SU-DHL-6 (cell line): ENCODE data around the gene UBR3.

Experiments used
- H2AFZ ChIP-seq: fragments of 200-600 bp; sonication (generic); 2 replicates; pipeline ENCODE4 v1.6.1; 2014; ENCODE audit warnings: low read depth, mild to moderate bottlenecking, moderate library complexity, mixed read lengths, antibody characterized with exemption, low read length; ENCODE audit not compliant: severe bottlenecking
- H3F3A ChIP-seq: fragments of 200-600 bp; shearing (Covaris generic); 2 replicates; pipeline ENCODE4 v1.6.0; 2016; ENCODE audit warnings: antibody characterized with exemption, mild to moderate bottlenecking; ENCODE audit not compliant: insufficient read depth
- H3K27ac ChIP-seq: fragments of 200-600 bp; sonication (generic); 2 replicates; pipeline ENCODE4 v1.5.1; 2016; ENCODE audit warnings: low read depth, mild to moderate bottlenecking, low read length, moderate library complexity, mixed read lengths
- H3K27me3 ChIP-seq: fragments of 200-600 bp; sonication (generic), shearing (Covaris generic); 2 replicates; pipeline ENCODE4 v1.6.0; 2014; ENCODE audit warnings: mild to moderate bottlenecking, low read length
- H3K36me3 ChIP-seq: fragments of 200-600 bp; sonication (generic); 2 replicates; pipeline ENCODE4 v1.6.1; 2014; ENCODE audit warnings: mild to moderate bottlenecking, low read length, mixed read lengths
- H3K4me2 ChIP-seq: fragments of 300-600, 200-600 bp; shearing (Covaris generic), sonication (generic); 2 replicates; pipeline ENCODE4 v1.6.0; 2014; ENCODE audit warnings: low read length, low read depth, mild to moderate bottlenecking; ENCODE audit not compliant: poor library complexity, severe bottlenecking
- H3K4me3 ChIP-seq: fragments of 200-600 bp; sonication (generic); 2 replicates; pipeline ENCODE4 v1.5.1; 2014; ENCODE audit warnings: antibody characterized with exemption, low read length, mild to moderate bottlenecking, mixed read lengths; ENCODE audit not compliant: insufficient read depth, poor library complexity, severe bottlenecking
- H3K79me2 ChIP-seq: fragments of 200-600 bp; sonication (generic); 2 replicates; pipeline ENCODE4 v1.6.1; 2014; ENCODE audit warnings: mild to moderate bottlenecking, low read length, moderate library complexity; ENCODE audit not compliant: insufficient read depth
- H3K9ac ChIP-seq: fragments of 200-600 bp; sonication (generic); 2 replicates; pipeline ENCODE4 v1.7.0; 2014; ENCODE audit warnings: mild to moderate bottlenecking, low read length
- H3K9me2 ChIP-seq: fragments of 200-600 bp; sonication (generic); replicated peaks from 2 replicates; pipeline ENCODE4 v1.6.1; 2014; ENCODE audit warnings: low read length; ENCODE audit not compliant: insufficient read depth
- H3K9me3 ChIP-seq: fragments of 200-600 bp; sonication (generic); 2 replicates; pipeline ENCODE4 v1.6.1; 2014; ENCODE audit warnings: low read length, mixed read lengths; ENCODE audit not compliant: insufficient read depth
- H4K20me1 ChIP-seq: fragments of 200-600 bp; sonication (generic); 2 replicates; pipeline ENCODE4 v1.6.1; 2014; ENCODE audit warnings: low read depth, mild to moderate bottlenecking, antibody characterized with exemption, low read length, moderate library complexity, mixed read lengths
- EZH2phosphoT487 ChIP-seq: fragments of 200-600 bp; sonication (generic), shearing (Covaris generic); conservative IDR thresholded peaks from 2 replicates; pipeline ENCODE4 v1.6.1; 2018; ENCODE audit warnings: mild to moderate bottlenecking, antibody characterized with exemption, low read length, moderate library complexity, mixed read lengths
- TF ChIP-seq, protein P1 (sequence below): fragments of 200-600 bp; sonication (generic); IDR thresholded peaks from one replicate; pipeline ENCODE4 v1.5.1; 2017; ENCODE audit warnings: antibody characterized with exemption, mild to moderate bottlenecking, low read length, moderate library complexity; ENCODE audit not compliant: insufficient read depth, poor library complexity, severe bottlenecking

UBR3 gene

DNA sequence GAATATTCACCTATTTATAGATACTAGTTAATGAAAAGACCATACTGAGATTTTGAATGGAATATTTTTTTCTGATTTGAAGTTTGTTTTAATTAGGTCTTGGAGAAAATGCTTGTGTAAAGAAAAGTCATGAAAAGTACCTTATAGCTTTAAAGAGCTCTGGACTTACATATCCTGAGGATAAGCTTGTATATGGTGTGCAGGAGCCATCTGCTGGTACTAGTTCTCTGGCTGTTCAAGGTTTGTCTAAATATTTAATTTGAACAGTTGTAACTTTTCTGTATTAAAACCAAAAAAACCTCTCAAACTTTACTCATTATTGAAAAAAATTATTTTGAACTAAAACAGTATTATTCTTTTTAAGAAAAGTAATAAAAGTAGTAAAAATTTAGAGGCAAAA is 50.1 kb downstream of the UBR3 start:
- Histone ChIP-seq H3F3A (peaks cover 20% of the 10 kb centered on the region; the same call in 1 of the 2 replicates), H3K27ac (no peak overlapping the region), H3K79me2 (no peaks in the 10 kb centered on the region), H3K27me3 (no peaks in the 10 kb centered on the region), H3K36me3 (no peaks in the 10 kb centered on the region), H3K4me3 (no peak overlapping the region), H3K9me3 (no peaks in the 10 kb centered on the region), H3K9me2 (no peaks in the 10 kb centered on the region), H4K20me1 (no peaks in the 10 kb centered on the region), H2AFZ (no peak overlapping the region), H3K4me2 (no peak overlapping the region), H3K9ac (no peak overlapping the region)
- no peak for TF ChIP-seq EZH2phosphoT487
- TF ChIP-seq, protein P1, sequence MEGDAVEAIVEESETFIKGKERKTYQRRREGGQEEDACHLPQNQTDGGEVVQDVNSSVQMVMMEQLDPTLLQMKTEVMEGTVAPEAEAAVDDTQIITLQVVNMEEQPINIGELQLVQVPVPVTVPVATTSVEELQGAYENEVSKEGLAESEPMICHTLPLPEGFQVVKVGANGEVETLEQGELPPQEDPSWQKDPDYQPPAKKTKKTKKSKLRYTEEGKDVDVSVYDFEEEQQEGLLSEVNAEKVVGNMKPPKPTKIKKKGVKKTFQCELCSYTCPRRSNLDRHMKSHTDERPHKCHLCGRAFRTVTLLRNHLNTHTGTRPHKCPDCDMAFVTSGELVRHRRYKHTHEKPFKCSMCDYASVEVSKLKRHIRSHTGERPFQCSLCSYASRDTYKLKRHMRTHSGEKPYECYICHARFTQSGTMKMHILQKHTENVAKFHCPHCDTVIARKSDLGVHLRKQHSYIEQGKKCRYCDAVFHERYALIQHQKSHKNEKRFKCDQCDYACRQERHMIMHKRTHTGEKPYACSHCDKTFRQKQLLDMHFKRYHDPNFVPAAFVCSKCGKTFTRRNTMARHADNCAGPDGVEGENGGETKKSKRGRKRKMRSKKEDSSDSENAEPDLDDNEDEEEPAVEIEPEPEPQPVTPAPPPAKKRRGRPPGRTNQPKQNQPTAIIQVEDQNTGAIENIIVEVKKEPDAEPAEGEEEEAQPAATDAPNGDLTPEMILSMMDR: peak; percentile 24

DNA sequence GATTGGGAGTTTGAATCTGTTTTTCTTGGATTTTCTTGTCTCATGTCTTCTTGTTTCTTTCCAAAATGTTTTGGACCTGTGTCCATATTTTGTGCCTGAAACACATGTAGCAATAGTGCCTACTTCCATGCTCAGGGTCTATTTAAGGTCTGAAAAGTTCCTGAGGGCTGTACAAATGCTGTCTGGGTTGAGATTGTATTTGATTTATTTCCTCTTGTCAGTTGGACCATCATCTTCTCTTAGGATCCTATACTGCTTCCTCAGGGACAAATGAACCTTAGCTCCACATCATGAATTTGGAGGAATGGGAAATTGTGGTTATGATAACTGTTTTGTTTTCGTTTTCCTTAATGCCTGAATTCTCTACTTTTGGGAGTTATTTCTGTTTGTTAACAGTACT is 59.9 kb downstream of the UBR3 start:
- H3K4me2 ChIP-seq: no peak overlapping the region
- no peaks in the 10 kb centered on the region for H3K9me3 ChIP-seq
- no peaks in the 10 kb centered on the region for H4K20me1 ChIP-seq
- TF ChIP-seq, protein P1: no peak
- no peak for TF ChIP-seq EZH2phosphoT487
- H3K9me2 ChIP-seq: no peaks in the 10 kb centered on the region
- no peaks in the 10 kb centered on the region for H3K27me3 ChIP-seq
- no peak overlapping the region for H3K9ac ChIP-seq
- no peaks in the 10 kb centered on the region for H3K36me3 ChIP-seq
- H3K79me2 ChIP-seq: no peaks in the 10 kb centered on the region
- H2AFZ ChIP-seq: no peak overlapping the region
- no peak overlapping the region for H3K27ac ChIP-seq
- no peaks in the 10 kb centered on the region for H3F3A ChIP-seq
- no peak overlapping the region for H3K4me3 ChIP-seq

DNA sequence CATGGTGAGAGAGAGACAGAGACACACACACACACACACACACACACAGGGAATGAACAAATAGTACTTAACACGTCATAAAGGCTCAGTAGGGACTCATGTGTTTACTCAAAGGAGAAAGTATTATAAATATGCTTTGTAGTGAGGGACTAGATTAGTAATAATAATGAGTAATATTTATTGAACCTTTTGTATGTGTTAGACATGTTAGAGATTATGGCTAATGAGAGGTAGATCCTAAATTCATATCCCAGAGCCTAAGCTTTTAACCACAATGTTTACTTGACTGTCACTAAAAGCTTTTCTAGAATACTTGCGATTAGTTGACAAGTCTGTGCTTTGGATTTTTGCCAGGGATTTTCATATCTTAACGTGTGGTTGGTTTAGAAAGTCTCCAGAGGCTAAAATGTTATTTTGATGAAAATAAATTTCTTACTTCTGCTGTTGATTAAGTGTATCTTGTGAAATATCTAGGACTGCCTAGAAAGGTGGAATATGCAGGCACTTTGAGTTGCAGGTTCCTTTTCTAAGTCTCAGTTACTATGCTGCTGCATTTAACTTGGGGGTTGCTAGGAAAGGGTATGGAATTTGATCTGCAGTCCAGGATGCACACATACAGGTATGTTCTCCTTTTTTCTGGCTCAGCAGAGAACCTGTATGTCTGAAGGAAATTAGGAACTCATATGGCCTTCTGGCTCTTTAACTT is 64.5 kb downstream of the UBR3 start:
- Histone ChIP-seq H3K4me2 (no peak overlapping the region), H3K9ac (no peak overlapping the region), H4K20me1 (no peaks in the 10 kb centered on the region), H3K36me3 (peaks cover 2% of the 10 kb centered on the region; the same call in 1 of the 2 replicates), H3K9me3 (no peaks in the 10 kb centered on the region), H3K79me2 (no peaks in the 10 kb centered on the region), H3K4me3 (no peak overlapping the region), H3F3A (no peaks in the 10 kb centered on the region), H3K9me2 (no peaks in the 10 kb centered on the region), H3K27me3 (no peaks in the 10 kb centered on the region), H2AFZ (no peak overlapping the region), H3K27ac (no peak overlapping the region)
- TF ChIP-seq, protein P1: no peak
- no peak for TF ChIP-seq EZH2phosphoT487
